Measurements from ENCODE around the gene RFX8.

RFX8 gene

GRCh38 chr2:101379091-101379490 is 95.8 kb downstream of the RFX8 start:
- H3K4me2 ChIP-seq (ENCODE audit: low read depth, low read length): no peak overlapping the region
- H2AFZ ChIP-seq (ENCODE audit: low read length): no peak overlapping the region
- H3K27me3 ChIP-seq (replicated peaks; ENCODE audit: insufficient read depth, low read length): no peaks in the 10 kb centered on the region

GRCh38 chr2:101375653-101376052 is 99.3 kb downstream of the RFX8 start:
- Histone ChIP-seq H2AFZ (ENCODE audit: low read length) (no peak overlapping the region), H4K20me1 (ENCODE audit: insufficient read depth, low read length) (no peaks in the 10 kb centered on the region), H3K9me2 (replicated peaks; ENCODE audit: insufficient read depth, low read length) (no peaks in the 10 kb centered on the region), H3F3A (ENCODE audit: insufficient read depth, low read length) (no peaks in the 10 kb centered on the region), H3K9ac (ENCODE audit: low read length) (no peak overlapping the region), H3K27me3 (replicated peaks; ENCODE audit: insufficient read depth, low read length) (no peaks in the 10 kb centered on the region), H3K4me1 (ENCODE audit: low read length) (no peaks in the 10 kb centered on the region), H3K4me2 (ENCODE audit: low read depth, low read length) (no peak overlapping the region), H3K4me3 (ENCODE audit: low read length) (no peak overlapping the region), H3K9me3 (replicated peaks; ENCODE audit: insufficient read depth, low read length) (no peaks in the 10 kb centered on the region), H3K79me2 (ENCODE audit: low read length) (no peaks in the 10 kb centered on the region), H3K27ac (ENCODE audit: low read length) (no peak overlapping the region), H3K36me3 (replicated peaks; ENCODE audit: insufficient read depth, low read length) (no peaks in the 10 kb centered on the region)
- no peak for DNase-seq
- no peak for TF ChIP-seq EZH2 (optimal IDR thresholded peaks at IDR 0.05; ENCODE audit: low read depth, low read length)
- no peak for TF ChIP-seq EZH2phosphoT487 (IDR thresholded peaks at IDR 0.05; ENCODE audit: low read length)
- TF ChIP-seq CTCF (IDR thresholded peaks at IDR 0.05; ENCODE audit: low read length): no peak

More at GRCh38 chr2:101379091-101379490, 95.8 kb downstream of the RFX8 start:
- H3K4me1 ChIP-seq (ENCODE audit: low read length): no peaks in the 10 kb centered on the region
- no peak overlapping the region for H3K4me3 ChIP-seq (ENCODE audit: low read length)
- H3K27ac ChIP-seq (ENCODE audit: low read length): no peak overlapping the region
- no peaks in the 10 kb centered on the region for H3F3A ChIP-seq (ENCODE audit: insufficient read depth, low read length)
- H3K79me2 ChIP-seq (ENCODE audit: low read length): no peaks in the 10 kb centered on the region
- no peaks in the 10 kb centered on the region for H3K9me3 ChIP-seq (replicated peaks; ENCODE audit: insufficient read depth, low read length)
- no peaks in the 10 kb centered on the region for H3K36me3 ChIP-seq (replicated peaks; ENCODE audit: insufficient read depth, low read length)
- no peaks in the 10 kb centered on the region for H4K20me1 ChIP-seq (ENCODE audit: insufficient read depth, low read length)
- DNase-seq: no peak
- no peaks in the 10 kb centered on the region for H3K9me2 ChIP-seq (replicated peaks; ENCODE audit: insufficient read depth, low read length)
- H3K9ac ChIP-seq (ENCODE audit: low read length): no peak overlapping the region
- TF ChIP-seq CTCF (IDR thresholded peaks at IDR 0.05; ENCODE audit: low read length): no peak
- TF ChIP-seq EZH2phosphoT487 (IDR thresholded peaks at IDR 0.05; ENCODE audit: low read length): no peak
- no peak for TF ChIP-seq EZH2 (optimal IDR thresholded peaks at IDR 0.05; ENCODE audit: low read depth, low read length)

GRCh38 chr2:101374821-101375561 is 99.9 kb downstream of the RFX8 start:
- H3K9me2 ChIP-seq (replicated peaks; ENCODE audit: insufficient read depth, low read length): no peaks in the 10 kb centered on the region
- TF ChIP-seq EZH2phosphoT487 (IDR thresholded peaks at IDR 0.05; ENCODE audit: low read length) (no peak), EZH2 (optimal IDR thresholded peaks at IDR 0.05; ENCODE audit: low read depth, low read length) (no peak), CTCF (IDR thresholded peaks at IDR 0.05; ENCODE audit: low read length) (no peak)
- no peaks in the 10 kb centered on the region for H4K20me1 ChIP-seq (ENCODE audit: insufficient read depth, low read length)
- no peaks in the 10 kb centered on the region for H3K4me1 ChIP-seq (ENCODE audit: low read length)
- H3K36me3 ChIP-seq (replicated peaks; ENCODE audit: insufficient read depth, low read length): no peaks in the 10 kb centered on the region
- no peak overlapping the region for H3K9ac ChIP-seq (ENCODE audit: low read length)
- no peak for DNase-seq
- no peak overlapping the region for H3K4me2 ChIP-seq (ENCODE audit: low read depth, low read length)
- no peaks in the 10 kb centered on the region for H3F3A ChIP-seq (ENCODE audit: insufficient read depth, low read length)
- H3K9me3 ChIP-seq (replicated peaks; ENCODE audit: insufficient read depth, low read length): no peaks in the 10 kb centered on the region
- no peaks in the 10 kb centered on the region for H3K27me3 ChIP-seq (replicated peaks; ENCODE audit: insufficient read depth, low read length)
- H3K4me3 ChIP-seq (ENCODE audit: low read length): no peak overlapping the region
- H2AFZ ChIP-seq (ENCODE audit: low read length): no peak overlapping the region
- no peaks in the 10 kb centered on the region for H3K79me2 ChIP-seq (ENCODE audit: low read length)
- H3K27ac ChIP-seq (ENCODE audit: low read length): no peak overlapping the region

Measured in MM.1S (cell line).